Activated CD8-positive, alpha-beta memory T cell treated with anti-CD3 and anti-CD28 coated beads, Interleukin-2, amount 50 U/mL, for 24 hours (primary cell): ENCODE measurements around the gene GPR85.
A peak's percentile ranks its signal among the peaks of the same experiment; 100 is the strongest.
"Not testable (repeated sequence)": the region's sequence is repeated elsewhere in the genome, so short reads cannot be mapped to it uniquely, and the experiment has no call there.

Experiments used
- DNase-seq: peaks from one replicate; pipeline ENCODE4 v3.0.0-alpha.2; 2020; ENCODE audit errors: extremely low read depth

GPR85 gene, protein sequence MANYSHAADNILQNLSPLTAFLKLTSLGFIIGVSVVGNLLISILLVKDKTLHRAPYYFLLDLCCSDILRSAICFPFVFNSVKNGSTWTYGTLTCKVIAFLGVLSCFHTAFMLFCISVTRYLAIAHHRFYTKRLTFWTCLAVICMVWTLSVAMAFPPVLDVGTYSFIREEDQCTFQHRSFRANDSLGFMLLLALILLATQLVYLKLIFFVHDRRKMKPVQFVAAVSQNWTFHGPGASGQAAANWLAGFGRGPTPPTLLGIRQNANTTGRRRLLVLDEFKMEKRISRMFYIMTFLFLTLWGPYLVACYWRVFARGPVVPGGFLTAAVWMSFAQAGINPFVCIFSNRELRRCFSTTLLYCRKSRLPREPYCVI

DNA sequence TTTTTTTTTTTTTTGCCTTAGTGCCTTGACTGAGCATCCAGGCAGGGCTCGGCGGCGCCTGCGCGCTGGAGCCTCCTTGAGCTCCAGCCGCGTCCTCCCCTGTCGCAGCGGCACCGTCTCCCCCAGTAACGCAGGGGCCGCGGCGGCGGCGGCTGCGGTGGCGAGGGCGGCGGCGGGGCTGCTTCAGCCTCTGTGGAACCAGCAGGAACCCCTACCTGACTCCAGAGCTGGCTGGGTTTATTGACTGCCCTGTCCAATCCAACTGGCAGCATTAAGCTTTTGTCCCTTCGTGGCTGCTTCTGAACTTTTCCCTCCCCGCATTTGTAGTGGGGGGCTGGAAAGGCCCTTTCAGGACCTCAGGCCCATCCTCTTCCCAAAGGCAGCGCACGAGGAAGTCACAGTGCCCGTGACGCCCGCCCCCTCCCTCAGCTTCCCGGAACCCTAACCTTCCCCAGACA, at the start of gene GPR85:
Gene GPR85 (minus strand): TSS at position 397 of the 458 bp plus-strand sequence. CDS start 2,106 bp downstream, outside the sequence.
- DNase-seq: no peak

DNA sequence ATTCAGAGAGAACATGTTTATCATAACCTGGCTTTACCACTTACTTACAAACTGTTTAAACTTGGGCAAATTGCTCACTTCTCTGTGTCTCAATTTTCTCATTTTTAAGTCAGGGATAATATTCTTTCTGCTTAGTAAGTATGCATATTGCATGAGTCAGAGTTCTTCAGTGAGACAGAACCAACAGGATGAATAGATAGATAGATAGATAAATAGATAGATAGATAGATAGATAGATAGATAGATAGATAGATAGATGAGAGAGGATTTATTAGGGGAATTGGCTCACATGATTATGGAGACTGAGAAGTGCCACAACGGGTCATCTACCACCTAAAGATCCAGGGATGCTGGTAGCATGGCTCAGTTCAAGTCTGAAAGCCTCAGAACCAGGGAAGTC, 47.4 kb upstream of the GPR85 start:
- no peak for DNase-seq

DNA sequence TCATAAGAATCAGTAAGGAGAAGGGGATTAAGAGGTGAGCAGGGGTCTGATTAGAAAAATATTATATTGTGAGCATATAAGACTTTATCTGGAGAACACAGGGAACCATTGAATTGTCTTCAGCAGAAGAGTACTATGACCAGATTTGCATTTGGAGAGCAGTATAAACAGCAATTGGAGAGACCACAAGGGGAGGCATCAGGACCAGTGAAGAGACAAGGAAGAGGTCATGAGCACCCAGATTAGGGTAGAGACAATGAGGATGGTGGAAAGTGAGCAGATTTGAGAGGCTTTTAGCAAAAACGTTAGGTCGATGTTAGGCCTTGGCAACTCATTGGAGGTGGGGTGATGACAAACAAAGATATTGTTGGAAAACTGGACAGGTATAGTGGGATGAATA, 44.7 kb upstream of the GPR85 start:
- DNase-seq: no peak

DNA sequence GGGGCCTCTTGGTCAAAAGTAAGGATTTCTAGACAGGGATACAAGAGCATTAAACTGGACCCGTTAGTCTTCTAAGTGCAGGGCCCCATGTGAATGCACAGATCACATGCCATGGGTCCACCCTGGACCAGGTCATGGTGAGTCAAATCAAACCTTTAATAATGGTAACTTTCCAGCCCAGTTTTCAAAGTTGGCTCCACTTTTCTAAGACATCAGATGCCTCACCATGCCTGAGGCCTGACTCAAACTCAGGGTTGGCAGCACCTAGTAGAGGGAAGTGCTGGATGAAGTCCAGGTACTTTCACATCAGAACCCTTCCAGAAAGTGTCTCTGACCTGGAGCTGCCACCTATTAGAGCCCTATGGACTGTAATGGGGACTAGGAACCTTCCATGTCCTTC, 41.4 kb upstream of the GPR85 start:
- no peak for DNase-seq

DNA sequence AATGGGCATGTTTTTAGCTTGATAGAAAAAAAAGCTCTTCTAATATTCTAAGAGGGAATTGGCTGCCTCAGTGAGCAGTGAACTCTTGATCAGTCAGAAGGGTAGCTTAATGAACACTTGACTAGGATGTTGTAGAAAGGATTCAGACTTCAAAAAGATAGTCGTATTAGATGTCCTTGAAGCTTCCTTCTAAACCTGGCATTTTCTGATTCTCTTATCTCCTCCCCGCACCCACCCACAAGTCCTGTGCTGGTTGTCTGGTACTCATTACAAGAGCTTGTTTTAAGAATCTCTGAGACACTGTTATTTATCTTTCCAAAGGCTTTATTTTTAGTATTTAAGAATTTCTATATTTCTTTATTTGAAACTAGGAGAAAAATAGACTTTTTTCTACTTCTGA, 39.1 kb upstream of the GPR85 start:
- DNase-seq: no peak

DNA sequence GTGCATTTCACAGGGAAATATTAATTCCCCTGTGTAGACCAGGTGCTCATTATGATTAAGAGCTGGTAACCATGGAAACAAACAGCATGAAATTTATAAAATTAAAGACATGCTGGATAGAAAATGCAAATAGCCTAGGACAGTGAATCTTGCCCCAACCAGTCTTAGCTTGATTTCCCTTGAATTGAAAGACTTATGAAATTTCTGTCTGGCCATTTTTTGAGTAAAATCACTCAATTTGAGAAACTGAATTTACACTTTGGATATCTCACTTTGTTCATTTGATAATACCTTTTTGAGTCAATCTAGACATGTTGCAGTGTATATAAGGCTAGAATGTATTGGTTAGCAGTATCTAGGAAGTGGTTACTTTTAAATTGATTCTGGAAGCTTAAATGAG, 36.1 kb upstream of the GPR85 start:
- DNase-seq: no peak

DNA sequence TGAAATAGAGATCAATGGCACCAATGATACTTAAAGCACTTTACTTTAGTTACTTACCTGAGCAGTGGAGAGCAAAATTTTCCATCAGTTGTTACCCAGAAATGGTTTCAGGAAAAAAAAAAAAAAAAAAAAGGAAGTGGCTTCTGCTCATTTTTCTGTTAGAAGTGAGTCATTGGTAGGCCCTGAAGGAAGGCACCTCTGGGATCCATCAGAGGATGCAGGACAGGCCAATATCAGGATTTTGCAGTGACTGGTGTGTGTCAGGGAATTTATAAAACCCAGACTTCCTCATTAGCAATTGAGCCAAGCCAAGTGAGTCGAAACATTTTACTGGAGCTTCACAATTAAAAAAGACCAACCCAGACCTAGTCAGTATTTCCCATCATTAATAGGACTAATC, 34.0 kb upstream of the GPR85 start:
- DNase-seq: no peak

DNA sequence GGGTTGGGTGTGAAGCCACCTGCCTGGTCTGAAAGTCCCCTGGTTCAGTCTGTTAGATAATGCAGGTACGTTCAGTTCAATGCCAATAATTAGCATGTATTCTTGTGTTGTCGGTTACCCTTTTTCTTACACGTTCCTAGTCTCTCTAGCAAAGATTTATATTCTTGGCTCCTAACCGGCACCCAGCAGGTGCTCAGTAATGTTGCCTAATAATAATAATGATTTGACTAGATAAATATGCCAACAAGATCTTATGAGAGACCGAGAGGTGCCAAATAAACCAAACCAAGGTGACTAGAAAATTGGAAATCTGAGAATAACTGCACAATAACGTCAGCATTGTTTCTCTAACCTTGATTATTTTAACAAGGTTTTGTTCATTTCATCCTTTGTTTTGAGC, 32.8 kb upstream of the GPR85 start:
- DNase-seq: no peak

DNA sequence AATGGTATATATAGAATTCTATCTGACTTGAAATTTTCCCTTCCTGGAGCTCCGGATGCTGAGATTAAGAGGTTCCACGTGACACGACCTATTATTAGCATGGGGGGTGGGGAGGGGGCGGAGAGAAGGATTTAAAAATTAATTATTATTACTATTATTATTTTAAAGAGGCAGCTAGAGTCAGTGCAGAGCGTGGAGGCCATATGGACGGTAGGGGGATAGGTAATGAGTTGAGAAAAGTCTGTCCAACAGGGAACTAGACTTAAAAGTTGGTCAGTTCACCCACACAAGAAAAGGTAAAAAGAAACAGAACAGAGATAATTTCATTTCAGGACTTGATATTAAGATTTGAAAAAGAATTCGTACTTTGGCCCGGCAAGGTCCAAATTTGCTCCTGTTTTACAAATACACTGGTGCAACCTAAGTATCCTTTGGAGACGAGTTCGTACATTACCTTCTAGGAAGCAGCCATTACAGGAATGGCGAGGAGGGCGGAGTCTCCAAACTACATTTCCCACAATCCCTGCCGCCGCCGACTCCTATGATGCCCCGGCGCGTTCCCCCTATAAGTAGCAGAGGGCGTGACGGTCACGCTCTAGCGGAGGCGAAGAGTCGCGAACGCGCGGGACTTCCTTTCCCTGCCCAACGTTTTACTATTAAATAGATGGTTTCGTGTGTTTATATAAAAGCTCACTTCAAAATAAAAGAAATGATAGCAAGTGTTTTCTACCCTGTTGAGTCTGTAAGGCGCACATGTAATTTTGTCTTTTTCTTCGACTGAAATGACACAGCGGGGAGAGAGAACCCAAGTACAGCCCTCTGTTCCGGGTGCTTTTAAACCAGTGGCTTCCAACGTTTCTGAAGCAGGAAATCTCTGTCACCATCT, 31.7 kb upstream of the GPR85 start, which contains the start of gene SMIM30:
Gene SMIM30 (minus strand): TSS at position 481 of the 886 bp plus-strand sequence. CDS start 976 bp downstream, outside the sequence.
- peak; percentile 69 for DNase-seq

DNA sequence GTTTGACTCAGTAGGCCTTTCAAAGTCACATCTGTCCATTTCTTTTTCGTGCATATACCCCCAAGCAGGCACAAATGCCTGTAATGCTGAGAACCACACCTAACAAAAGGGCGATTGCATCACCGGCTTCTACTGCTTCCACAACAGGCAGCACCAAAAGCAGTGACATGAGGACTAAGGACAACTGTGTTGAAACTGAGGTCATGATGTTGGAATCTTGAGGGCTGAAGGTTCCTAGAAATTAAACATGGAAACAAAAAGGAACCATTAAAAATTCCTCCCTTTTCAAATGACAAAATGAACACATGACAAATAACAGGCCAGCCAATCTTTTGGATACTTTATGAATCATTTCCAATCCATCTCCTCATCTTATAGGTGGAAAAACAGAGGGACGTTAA, 30.7 kb upstream of the GPR85 start:
- not testable (repeated sequence) for DNase-seq

DNA sequence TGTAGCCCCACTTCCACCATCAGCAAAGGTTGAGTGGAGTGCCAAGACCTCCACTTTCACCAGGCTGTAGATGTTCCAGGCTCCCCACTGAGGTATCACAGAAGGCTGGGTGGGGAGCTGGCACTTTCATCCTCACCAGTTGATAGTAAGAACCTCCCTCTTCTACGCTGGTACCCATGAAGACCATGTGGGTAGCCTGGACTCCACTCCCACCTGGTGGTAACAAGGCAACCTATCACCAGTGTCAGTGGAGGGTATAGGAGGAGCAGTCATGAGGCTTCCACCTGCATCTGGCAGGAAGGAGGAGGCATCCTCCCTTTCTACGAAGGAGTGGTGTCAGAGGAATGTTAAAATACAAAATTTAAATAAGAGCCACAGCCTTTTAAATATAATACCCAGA, 27.3 kb upstream of the GPR85 start:
- no peak for DNase-seq

DNA sequence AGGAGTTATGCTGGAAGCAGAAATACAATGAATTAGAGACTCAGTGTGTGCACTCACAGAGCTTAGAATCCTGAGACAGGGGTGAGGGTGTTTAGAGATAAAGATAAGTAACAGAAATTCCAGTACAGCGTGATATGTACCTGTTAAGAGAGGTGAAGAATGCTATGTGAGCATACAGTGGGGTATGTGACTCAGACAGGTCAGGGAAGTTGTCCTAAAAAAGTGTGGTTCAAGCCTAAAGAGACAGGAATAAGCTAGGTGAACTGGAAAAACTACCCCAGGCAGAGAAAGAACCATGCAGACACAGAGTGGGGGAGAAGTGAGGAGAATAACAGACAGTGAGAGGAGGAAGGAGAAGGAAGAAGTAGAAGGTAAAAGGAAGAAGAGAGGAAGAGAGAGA, 23.1 kb upstream of the GPR85 start:
- DNase-seq: no peak

DNA sequence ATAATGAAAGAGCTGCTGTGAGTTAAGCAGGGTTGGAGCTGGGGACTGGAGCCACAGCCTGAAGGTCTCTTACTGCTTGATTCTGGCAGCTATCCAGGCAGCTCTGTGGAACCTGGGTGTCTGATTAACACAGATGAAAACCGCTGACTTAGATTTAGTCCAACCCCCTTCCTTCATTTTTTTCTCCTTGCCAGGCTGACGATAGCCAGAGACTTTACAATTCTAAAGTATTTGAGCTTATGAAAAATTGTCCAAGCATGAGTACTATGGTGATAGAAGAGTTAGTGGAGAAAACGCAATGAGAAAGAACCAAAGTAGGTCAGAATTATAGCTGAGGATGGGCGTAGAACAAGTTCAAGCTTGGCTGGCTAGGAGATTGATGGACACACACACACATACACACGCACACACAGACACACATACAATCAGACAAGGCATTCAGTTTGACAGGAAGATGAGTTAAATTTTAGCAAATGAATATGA, 13.5 kb upstream of the GPR85 start:
- no peak for DNase-seq

DNA sequence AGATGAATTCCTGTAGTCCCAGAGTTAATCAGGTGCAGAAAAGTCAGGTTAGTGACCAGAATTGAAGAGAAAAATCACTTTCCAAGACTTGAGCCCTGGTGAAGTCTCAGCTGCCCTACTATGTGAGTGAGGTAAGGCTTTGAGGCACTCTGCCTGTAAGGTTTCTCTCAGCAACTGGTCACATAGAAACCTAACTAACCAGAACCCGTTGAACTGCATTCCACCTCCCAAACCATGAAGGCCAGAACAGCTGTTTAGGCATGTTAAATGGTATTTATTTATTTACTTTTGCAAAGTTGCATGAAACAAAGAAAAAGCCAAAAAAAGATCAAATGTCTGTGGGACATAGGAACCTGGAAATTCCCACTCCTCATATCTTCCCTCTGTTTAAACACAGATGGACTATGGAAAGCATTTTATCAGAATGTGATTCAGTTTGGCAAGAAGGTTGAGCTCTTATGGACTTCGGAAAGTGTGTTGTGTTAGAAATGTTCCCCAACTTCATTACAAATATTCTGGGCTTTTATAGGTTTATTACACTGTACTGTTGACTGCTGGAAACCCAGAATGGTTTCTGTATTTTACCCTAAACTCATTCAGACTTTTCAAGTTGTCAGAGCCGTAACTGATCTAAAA, 12.8 kb upstream of the GPR85 start:
- DNase-seq: no peak

DNA sequence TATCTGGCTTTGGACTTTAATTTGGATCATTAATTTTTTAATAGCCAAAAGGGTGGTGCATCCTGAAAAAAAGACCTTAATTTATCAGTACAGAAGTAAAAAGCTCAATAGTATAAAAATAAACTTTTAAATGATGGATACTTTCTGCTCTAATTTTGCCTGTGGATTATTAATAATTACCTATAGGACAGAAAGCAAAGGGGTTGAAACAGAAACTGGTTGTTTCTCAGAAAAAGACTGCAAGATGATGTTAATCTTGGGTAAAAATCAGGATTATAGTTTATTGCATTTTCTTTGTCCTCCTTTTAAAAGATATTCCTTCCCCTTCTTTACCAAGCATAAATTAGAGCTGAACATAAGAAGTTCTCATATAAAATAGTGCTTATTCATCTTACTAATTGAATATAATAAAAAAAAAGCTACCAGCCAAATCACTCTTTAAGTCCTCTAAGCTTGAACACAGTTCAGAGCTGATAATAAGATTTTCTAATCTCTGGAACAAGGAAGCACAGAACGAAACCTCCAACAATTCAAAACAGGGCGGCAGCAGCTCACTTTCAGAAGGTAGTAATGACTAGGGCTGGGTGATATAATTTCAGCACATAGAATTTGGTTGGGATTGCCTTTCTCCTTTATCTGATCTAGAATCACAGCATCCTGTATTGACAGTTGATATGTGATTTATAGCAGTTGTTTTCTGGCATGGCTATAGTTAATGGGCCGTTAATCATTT, 8.1 kb upstream of the GPR85 start:
- DNase-seq: no peak

DNA sequence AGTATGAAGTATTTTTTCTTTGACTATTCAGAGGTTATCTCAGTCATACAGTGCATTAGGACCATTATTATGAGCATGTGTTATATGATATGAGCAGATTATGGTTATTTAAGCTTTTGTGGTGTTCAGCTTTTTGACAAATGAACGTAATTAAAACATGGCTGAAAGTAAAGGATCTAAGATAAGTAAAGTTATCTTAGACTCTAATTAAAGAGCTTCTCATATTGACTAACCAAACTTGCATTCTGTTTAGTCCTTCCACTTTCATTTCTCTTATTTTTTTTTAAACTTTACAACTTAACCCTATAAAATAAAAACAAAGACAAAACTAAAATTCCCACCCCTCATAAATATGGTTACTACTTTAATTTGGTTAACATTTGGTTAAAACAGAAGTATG, 6.9 kb upstream of the GPR85 start:
- no peak for DNase-seq

DNA sequence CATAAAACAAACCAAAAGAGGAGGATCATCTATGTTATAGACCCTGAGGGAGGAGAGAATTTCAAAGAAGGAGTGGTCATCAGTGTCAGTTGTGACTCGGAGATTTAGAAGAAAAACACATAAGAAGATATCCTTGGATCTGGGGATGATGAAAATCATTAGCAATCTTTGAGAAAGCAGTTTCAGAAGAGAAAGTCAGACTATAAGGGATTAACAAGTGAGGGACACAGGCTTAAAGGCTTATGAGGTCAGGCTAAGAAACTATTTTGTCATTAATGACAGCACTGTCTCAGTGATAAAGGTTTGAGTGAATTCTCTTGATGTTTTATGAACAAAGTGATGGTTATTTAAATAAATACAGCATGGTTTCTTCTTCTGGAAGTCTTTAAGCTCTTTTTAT, 6.1 kb upstream of the GPR85 start:
- no peak for DNase-seq

DNA sequence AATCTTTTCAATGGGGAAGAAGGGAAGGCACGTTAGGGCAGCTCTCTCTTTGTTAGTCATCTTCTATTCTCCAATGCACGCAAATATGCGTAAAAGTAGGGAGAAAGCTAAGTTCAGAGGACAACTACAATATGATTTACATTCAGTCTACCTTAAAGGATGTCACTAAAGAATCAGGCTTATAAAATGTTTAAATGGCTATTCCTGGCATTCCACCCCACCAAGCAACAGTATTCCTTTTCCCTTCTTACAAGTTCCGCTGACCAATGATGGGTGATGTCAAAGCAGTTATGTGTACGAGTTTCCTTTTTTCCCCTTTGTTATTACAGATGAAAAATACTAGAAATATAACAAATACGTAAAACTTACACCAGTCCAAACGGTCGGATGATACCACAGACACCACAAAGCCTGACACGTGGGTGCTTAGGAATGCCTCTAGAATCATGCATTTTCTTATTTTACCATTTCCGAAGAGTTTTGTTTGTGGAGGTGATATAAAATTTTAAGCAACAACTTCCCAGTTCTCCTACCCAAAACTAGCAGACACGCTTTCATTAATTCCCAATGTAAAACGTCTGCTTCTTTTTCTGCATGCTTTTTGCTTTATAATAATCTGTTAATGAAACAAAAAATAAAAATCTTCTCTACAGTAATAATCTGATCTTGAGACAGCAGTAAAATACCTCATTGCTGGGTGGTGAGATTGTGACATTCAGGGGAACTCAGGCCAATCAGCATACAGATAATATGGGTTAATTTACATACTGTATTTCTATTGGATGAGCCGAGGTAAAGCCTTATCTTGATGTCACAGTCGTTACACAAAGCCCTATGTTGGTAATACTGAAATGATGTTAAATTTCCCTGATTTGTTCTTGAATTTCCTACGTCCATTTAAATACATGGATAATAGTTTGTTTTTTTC, 708 bp upstream of the GPR85 start:
- no peak for DNase-seq

DNA sequence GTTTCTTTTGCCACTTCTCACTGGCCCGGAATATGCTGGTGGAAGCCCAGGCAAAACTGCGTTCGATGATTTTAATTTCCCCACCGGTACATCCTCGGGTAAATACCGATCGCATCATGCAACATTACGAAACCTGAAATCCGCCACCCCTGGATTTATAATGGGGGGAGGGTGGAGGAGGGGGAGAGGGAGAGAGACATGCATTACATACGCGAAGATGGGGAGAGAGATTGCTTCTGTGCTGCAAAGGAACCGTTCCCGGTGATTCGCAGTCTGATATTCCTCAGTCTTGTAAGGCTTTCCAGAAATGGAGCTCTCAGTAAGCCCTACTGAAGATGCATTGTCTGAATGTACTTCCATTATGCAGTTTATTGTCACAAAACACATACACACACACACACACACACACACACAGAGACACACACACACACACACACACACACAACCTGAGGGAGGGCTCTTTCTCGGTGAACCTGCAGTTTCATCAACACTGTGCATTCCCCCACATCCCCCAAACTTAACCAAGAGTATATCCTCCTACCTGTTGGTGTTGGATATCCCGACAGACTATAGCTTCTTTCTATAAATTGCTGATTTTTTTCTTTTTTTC, 741 bp downstream of the GPR85 start:
- DNase-seq: no peak
